HG03342 (cell line): ENCODE results near the gene HYOU1.
"Not testable (repeated sequence)": the region's sequence is repeated elsewhere in the genome, so short reads cannot be mapped to it uniquely, and the experiment has no call there.

Experiments used
- ATAC-seq: cut with Tn5 transposase; IDR thresholded peaks from one replicate; pipeline ENCODE4 v1.9.1; 2021; ENCODE audit warnings: mild to moderate bottlenecking, moderate library complexity; ENCODE audit not compliant: unreplicated experiment

Gene HYOU1

GRCh38 chr11:119044708-119045107, 12.3 kb downstream of the HYOU1 start:
- ATAC-seq = no peak

- ATAC-seq = no peak
These were observed 14.1 kb downstream of the HYOU1 start for GRCh38 chr11:119042927-119043326.

GRCh38 chr11:119041821-119042514, 15.0 kb downstream of the HYOU1 start:
- ATAC-seq = no peak

GRCh38 chr11:119039471-119039870, 17.5 kb downstream of the HYOU1 start:
- not testable (repeated sequence) for ATAC-seq

DNA sequence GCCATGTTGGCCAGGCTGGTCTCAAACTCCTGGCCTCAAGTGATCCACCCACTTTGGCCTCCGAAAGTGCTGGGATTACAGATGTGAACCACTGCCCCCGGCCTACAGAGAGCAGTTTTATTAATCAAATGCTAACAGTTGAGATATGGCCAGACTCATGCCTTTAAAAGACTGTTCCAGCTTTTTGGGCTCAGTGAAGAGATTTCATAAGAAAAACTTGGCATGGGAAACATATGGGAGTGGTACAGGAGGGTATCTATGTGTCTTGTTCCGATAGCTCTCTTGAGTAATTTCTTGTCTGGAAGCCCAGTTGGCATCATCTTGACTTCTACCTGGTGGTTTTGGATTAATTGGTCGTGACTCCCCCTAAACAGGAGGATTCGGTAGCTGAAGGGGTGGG, 18.1 kb downstream of the HYOU1 start:
- no peak for ATAC-seq

DNA sequence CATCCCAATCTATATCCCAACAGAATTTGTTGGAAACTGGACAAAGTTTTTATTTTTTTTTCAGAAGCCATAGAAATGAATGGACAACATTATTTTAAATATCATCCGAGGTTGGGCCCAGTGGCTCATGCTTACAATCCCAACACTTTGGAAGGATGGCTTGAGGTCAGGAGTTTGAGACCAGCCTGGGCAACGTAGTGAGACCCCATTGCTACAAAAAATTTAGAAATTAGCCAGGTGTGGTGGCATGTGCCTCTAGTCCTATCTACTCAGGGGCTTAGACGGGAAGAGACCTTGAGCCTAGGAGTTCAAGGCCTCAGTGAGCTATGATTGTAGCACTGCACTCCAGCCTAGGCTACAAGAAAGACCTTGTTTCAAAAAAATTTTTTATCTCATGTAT, 22.2 kb downstream of the HYOU1 start:
- ATAC-seq = no peak

GRCh38 chr11:119033421-119033820, 23.6 kb downstream of the HYOU1 start:
- not testable (repeated sequence) for ATAC-seq

- ATAC-seq = no peak
These were observed 25.1 kb downstream of the HYOU1 start for GRCh38 chr11:119031912-119032280.

DNA sequence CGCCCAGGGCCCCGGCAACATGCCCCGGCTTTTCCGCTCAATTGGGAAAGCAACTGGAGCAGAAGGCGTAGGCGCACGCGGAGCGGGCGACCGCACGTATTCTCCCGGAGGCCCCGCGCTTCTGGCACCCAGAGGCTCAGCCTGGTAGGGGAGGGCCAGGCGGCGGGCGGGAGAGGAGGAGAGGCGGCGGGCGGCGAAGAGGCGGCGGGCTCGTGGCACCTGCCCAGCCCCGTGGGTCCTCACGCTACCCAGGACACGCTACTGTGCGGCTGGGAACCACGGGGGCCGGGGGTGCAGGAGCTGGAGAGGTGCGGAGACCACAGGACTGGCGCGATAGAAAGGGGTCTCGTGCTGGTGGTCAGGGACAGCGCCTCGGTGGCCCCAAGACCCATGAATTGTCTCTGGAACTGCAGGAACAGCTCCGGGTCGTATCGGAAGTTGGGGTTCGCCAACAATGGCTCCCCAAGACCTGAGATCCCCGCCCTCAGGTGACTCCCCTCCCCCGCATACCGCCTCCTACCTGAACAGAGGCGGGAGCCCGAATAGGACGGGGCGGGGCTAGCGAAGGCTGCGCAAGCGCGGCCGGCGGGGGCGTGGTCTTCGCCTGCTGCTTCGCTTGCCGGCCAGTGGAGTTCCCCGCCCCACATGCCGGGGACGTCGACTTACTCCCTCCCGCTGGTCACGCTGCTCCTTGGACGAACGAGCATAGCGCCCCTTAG, 26.5 kb downstream of the HYOU1 start, which contains the start of gene SLC37A4:
TSS of gene SLC37A4 (minus strand) at position 549 of the 719 bp plus-strand sequence.
- peak; percentile 85 for ATAC-seq

- peak; percentile 23 for ATAC-seq
These were observed 27.0 kb downstream of the HYOU1 start for GRCh38 chr11:119030029-119030328.

- ATAC-seq = peak; percentile 13
These were observed 27.5 kb downstream of the HYOU1 start for GRCh38 chr11:119029340-119030028.

DNA sequence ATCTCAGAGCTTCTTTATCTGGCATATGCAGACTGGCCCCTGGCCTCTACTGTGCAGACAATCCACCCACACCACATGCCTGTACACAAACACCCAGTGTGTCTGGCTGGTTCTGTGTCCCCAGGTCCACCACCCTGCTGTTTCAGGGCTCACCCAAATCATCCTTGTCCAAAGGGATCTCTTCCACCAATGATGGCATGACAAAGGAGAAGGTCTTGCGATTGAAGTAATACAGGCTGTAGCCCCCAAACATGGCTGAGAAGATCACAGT, 28.0 kb downstream of the HYOU1 start:
- no peak for ATAC-seq

- ATAC-seq = no peak
These were observed 28.5 kb downstream of the HYOU1 start for GRCh38 chr11:119028346-119029068.

GRCh38 chr11:119027561-119028345, 29.3 kb downstream of the HYOU1 start:
- no peak for ATAC-seq

- no peak for ATAC-seq
These were observed 30.0 kb downstream of the HYOU1 start for GRCh38 chr11:119026970-119027369.

DNA sequence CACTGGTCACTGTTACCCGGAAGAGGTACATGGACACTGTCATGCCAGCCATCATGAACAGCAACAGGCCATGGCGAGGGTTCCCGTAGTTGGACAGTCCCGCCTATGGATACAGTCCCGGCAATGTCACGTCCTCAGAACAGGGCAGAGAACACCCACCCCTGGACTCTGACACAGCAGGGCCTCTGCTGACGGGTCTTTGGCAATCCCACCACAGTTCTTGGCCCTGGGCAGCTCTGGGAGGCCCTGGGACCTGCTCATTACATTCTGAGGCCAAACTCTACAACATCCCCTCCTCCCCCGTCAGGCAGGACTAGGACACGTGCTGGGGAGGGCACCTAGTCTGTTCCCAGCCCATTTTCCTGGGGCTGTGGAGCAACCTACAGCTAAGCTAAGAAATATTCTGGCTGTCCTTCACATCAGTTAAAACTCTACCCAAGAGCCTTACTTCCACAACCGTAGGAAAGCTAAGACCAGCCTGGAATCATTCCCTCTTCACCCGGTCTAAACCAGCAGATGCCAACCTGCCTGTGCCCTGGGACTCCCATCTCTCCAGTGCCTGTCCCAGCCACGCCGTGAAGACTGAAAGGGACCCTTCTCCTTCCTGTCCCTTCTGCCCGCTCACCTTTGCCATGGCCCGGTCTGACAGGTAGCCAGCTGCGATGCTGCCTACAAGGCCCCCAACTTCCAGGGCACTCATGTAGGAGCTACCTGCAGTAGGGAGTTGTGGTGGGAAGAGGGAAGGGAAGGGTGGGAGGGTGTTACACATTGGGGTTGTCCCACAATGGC, 30.8 kb downstream of the HYOU1 start:
- ATAC-seq = no peak

GRCh38 chr11:119025541-119025940, 31.5 kb downstream of the HYOU1 start:
- no peak for ATAC-seq

DNA sequence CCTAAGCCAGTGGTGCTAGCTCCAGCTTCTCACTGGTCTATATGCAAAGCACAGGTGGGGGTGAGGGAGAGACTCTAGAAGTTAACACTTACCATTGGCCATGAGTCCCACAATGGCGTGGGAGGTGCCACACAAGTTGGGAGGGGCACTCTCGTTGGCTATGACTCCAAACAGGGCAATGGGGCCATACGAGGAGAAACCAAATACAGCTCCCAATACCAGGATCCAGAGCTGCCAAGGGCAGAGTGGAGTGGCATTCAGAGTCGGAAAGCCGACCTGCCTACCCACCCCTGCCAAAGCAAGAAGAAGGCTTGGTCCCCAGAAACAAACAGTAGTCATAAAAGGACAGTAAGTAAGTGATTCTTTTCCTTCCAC, 31.9 kb downstream of the HYOU1 start:
- ATAC-seq = no peak

- no peak for ATAC-seq
These were observed 32.4 kb downstream of the HYOU1 start for GRCh38 chr11:119024430-119025098.

DNA sequence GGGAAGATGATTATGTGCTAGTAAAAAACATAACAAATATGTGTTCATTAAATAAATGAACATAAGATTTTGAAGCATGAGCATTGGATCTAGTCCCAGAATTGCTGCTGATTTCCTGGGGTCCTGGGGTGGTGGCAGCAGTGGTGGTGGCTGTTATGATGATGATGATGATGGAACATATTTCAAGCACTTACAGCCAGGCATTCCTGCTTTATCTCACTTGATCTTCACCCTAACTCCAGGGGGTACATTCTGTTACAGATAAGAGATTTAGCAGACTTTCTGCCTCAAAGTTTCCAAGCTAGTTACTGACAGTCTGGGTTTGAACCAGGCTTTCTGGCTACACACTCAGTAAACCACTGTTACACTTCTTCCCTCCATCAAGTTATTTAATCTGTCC, 33.3 kb downstream of the HYOU1 start:
- ATAC-seq = no peak
